GM12878 (cell line): ENCODE measurements around the gene NAT9. TPM values are rescaled to one million over a fixed set of nuclear protein-coding genes. Genes with fewer than 3 reads are reported as not detected.
A peak's percentile ranks its signal among the peaks of the same experiment; 100 is the strongest.

Source experiments
- BHLHE40 ChIP-seq, 2 experiments: fragments of 450-650 bp in 1 of 2; IDR thresholded peaks; 2 replicates each; pipeline ENCODE4 v1.6.1; 2011 to 2017; ENCODE audit warnings: low read depth in 2 of 2, borderline replicate concordance in 1 of 2, improper control_type of control experiment in 1 of 2, low read length in 1 of 2, mild to moderate bottlenecking in 1 of 2
- BRCA1 ChIP-seq: IDR thresholded peaks from 2 replicates; pipeline ENCODE4 v1.6.1; 2011; ENCODE audit warnings: low read depth, low read length, improper control_type of control experiment
- GATAD2B ChIP-seq: fragments of 450-650 bp; conservative IDR thresholded peaks from 2 replicates; pipeline ENCODE4 v1.6.1; 2017; ENCODE audit warnings: low read depth, mild to moderate bottlenecking, moderate library complexity
- NBN ChIP-seq: fragments of 450-650 bp; IDR thresholded peaks from 2 replicates; pipeline ENCODE4 v1.6.1; 2016
- RELA ChIP-seq: fragments of 450-650 bp; IDR thresholded peaks from 2 replicates; pipeline ENCODE4 v1.8.0; 2014; ENCODE audit warnings: borderline replicate concordance; ENCODE audit not compliant: partially characterized antibody
- SMARCA5 ChIP-seq: fragments of 450-650 bp; IDR thresholded peaks from 2 replicates; pipeline ENCODE4 v1.6.1; 2017; ENCODE audit warnings: mild to moderate bottlenecking
- STAT1 ChIP-seq: fragments of 450-650 bp; conservative IDR thresholded peaks from 2 replicates; pipeline ENCODE4 v1.6.1; 2014; ENCODE audit warnings: antibody characterized with exemption, mild to moderate bottlenecking
- TCF12 ChIP-seq: IDR thresholded peaks from 2 replicates; pipeline ENCODE4 v1.6.1; 2011; ENCODE audit warnings: low read depth, mild to moderate bottlenecking, low read length
- WRNIP1 ChIP-seq: IDR thresholded peaks from 2 replicates; pipeline ENCODE4 v1.6.1; 2011; ENCODE audit warnings: low read depth, low read length, improper control_type of control experiment, borderline replicate concordance
- polyA plus RNA-seq, 11 experiments: library from polyadenylated mRNA; depleted of rRNA in 4 of 11; unstranded in 6 of 11; stranded (reverse) in 5 of 11; fragments of >200 nt; fragmentation: Nextera tagmentation in 4 of 11; fragmentation: Illumina TruSeq in 1 of 11; extraction: Ambion mirVana in 4 of 11; extraction: Trizol in 1 of 11; gene quantifications; 1 replicate in 1 of 11; 2 replicates in 10 of 11; pipeline versions ENCODE4 v1.2.1 to v1.2.3, GENCODE V29; 2011 to 2016; ENCODE audit warnings: inconsistent platforms in 2 of 11, missing spikeins in 2 of 11, low read depth in 1 of 11
- total RNA-seq, 4 experiments: library from RNA; depleted of rRNA in 3 of 4; stranded (reverse); fragments of >200 nt in 3 of 4; fragmentation: Illumina TruSeq in 1 of 4; extraction: Trizol in 1 of 4; gene quantifications; 2 replicates each; pipeline versions ENCODE4 v1.2.1 to v1.2.3, GENCODE V29; 2013 to 2021
- TF ChIP-seq, protein P1 (sequence below): fragments of 450-650 bp; IDR thresholded peaks from 2 replicates; pipeline ENCODE4 v1.6.1; 2017; ENCODE audit warnings: mild to moderate bottlenecking, moderate library complexity
- TF ChIP-seq, protein P2 (sequence below), 3 experiments: IDR thresholded peaks in 2 of 3; conservative IDR thresholded peaks in 1 of 3; 2 replicates each; pipeline ENCODE4 v1.5.1; 2011; ENCODE audit warnings: low read depth in 3 of 3, low read length in 3 of 3, mild to moderate bottlenecking in 3 of 3, control low read depth in 2 of 3, moderate library complexity in 2 of 3, inconsistent platforms in 1 of 3, mixed read lengths in 1 of 3; ENCODE audit not compliant: control insufficient read depth in 2 of 3, insufficient read depth in 1 of 3; ENCODE audit errors: extremely low read depth in 1 of 3
- TF ChIP-seq, protein P3 (sequence below): fragments of 450-650 bp; IDR thresholded peaks from 2 replicates; pipeline ENCODE4 v1.6.1; 2016; ENCODE audit warnings: mild to moderate bottlenecking
- TF ChIP-seq, protein P4 (sequence below): IDR thresholded peaks from 2 replicates; pipeline ENCODE4 v1.6.1; 2011; ENCODE audit warnings: low read depth, low read length, improper control_type of control experiment, borderline replicate concordance
- TF ChIP-seq, protein P5 (sequence below): fragments of 150-350 bp; IDR thresholded peaks from 2 replicates; pipeline ENCODE4 v1.6.1; 2016; ENCODE audit warnings: low read depth, low read length

The NAT9 gene
- total and polyA plus RNA-seq, 10 of the 15 experiments (the other 5 are each of a cell fraction or from before 2014, with no cell fraction given): 3.5 to 45.3 (median 27.3) TPM

DNA sequence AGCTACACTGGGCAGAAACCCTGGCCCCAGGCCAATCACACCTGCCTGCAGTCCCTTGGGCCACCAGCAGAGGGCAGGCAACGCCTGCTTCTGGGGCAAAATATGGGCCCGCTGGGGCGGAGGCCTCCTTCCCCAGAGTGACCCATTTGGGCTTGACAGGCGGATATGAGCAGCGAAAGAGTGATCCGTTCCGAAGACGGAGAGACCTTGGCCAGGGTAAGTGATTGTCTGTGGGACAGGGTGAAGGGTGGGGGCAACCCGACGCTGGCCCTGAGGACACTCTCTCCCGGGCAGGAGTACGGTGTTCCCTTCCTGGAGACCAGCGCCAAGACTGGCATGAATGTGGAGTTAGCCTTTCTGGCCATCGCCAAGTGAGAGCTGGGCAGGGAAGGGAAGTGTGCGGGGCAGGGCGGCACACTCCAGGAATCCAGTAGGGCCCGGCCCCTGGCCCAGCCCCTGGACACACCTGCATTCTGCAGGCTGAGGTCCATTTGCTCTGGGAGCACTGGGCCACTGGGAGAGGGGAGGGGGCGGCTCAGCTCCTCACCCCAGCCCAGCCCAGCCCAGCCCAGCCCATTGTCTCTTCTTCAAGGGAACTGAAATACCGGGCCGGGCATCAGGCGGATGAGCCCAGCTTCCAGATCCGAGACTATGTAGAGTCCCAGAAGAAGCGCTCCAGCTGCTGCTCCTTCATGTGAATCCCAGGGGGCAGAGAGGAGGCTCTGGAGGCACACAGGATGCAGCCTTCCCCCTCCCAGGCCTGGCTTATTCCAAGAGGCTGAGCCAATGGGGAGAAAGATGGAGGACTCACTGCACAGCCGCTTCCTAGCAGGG, 31.2 kb downstream of the NAT9 start (continued):
- TF ChIP-seq, protein P1, sequence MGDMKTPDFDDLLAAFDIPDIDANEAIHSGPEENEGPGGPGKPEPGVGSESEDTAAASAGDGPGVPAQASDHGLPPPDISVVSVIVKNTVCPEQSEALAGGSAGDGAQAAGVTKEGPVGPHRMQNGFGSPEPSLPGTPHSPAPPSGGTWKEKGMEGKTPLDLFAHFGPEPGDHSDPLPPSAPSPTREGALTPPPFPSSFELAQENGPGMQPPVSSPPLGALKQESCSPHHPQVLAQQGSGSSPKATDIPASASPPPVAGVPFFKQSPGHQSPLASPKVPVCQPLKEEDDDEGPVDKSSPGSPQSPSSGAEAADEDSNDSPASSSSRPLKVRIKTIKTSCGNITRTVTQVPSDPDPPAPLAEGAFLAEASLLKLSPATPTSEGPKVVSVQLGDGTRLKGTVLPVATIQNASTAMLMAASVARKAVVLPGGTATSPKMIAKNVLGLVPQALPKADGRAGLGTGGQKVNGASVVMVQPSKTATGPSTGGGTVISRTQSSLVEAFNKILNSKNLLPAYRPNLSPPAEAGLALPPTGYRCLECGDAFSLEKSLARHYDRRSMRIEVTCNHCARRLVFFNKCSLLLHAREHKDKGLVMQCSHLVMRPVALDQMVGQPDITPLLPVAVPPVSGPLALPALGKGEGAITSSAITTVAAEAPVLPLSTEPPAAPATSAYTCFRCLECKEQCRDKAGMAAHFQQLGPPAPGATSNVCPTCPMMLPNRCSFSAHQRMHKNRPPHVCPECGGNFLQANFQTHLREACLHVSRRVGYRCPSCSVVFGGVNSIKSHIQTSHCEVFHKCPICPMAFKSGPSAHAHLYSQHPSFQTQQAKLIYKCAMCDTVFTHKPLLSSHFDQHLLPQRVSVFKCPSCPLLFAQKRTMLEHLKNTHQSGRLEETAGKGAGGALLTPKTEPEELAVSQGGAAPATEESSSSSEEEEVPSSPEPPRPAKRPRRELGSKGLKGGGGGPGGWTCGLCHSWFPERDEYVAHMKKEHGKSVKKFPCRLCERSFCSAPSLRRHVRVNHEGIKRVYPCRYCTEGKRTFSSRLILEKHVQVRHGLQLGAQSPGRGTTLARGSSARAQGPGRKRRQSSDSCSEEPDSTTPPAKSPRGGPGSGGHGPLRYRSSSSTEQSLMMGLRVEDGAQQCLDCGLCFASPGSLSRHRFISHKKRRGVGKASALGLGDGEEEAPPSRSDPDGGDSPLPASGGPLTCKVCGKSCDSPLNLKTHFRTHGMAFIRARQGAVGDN: no peak
- TF ChIP-seq WRNIP1 (no peak), TCF12 (0 out of 2 replicates have a peak, but pooled peaks have one; percentile 15), SMARCA5 (no peak), NBN (peak; percentile 39; the same call in 1 of the 2 replicates), BHLHE40 (IDR thresholded peaks at IDR 0.05; ENCODE audit: borderline replicate concordance in 1 of 2, low read depth in 2 of 2, low read length in 1 of 2) (peak; percentile 17 to 43; a peak in 1 of 4 replicates), RELA (no peak), BRCA1 (no peak), GATAD2B (0 out of 2 replicates have a peak, but pooled peaks have one; percentile 48), STAT1 (peak; percentile 62; the same call in 1 of the 2 replicates)
- TF ChIP-seq, protein P2, sequence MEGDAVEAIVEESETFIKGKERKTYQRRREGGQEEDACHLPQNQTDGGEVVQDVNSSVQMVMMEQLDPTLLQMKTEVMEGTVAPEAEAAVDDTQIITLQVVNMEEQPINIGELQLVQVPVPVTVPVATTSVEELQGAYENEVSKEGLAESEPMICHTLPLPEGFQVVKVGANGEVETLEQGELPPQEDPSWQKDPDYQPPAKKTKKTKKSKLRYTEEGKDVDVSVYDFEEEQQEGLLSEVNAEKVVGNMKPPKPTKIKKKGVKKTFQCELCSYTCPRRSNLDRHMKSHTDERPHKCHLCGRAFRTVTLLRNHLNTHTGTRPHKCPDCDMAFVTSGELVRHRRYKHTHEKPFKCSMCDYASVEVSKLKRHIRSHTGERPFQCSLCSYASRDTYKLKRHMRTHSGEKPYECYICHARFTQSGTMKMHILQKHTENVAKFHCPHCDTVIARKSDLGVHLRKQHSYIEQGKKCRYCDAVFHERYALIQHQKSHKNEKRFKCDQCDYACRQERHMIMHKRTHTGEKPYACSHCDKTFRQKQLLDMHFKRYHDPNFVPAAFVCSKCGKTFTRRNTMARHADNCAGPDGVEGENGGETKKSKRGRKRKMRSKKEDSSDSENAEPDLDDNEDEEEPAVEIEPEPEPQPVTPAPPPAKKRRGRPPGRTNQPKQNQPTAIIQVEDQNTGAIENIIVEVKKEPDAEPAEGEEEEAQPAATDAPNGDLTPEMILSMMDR (IDR thresholded peaks at IDR 0.05 in 2 of 3, conservative IDR thresholded peaks at IDR 0.05 in 1 of 3; ENCODE audit: control insufficient read depth in 2 of 3, extremely low read depth in 1 of 3, insufficient read depth in 1 of 3, low read depth in 3 of 3, low read length in 3 of 3): peak; percentile 99 to 100 (median 99); a peak in 5 of 6 replicates
- TF ChIP-seq, protein P3, sequence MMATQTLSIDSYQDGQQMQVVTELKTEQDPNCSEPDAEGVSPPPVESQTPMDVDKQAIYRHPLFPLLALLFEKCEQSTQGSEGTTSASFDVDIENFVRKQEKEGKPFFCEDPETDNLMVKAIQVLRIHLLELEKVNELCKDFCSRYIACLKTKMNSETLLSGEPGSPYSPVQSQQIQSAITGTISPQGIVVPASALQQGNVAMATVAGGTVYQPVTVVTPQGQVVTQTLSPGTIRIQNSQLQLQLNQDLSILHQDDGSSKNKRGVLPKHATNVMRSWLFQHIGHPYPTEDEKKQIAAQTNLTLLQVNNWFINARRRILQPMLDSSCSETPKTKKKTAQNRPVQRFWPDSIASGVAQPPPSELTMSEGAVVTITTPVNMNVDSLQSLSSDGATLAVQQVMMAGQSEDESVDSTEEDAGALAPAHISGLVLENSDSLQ: peak; percentile 46
- TF ChIP-seq, protein P4, sequence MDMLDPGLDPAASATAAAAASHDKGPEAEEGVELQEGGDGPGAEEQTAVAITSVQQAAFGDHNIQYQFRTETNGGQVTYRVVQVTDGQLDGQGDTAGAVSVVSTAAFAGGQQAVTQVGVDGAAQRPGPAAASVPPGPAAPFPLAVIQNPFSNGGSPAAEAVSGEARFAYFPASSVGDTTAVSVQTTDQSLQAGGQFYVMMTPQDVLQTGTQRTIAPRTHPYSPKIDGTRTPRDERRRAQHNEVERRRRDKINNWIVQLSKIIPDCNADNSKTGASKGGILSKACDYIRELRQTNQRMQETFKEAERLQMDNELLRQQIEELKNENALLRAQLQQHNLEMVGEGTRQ: no peak
- TF ChIP-seq, protein P5, sequence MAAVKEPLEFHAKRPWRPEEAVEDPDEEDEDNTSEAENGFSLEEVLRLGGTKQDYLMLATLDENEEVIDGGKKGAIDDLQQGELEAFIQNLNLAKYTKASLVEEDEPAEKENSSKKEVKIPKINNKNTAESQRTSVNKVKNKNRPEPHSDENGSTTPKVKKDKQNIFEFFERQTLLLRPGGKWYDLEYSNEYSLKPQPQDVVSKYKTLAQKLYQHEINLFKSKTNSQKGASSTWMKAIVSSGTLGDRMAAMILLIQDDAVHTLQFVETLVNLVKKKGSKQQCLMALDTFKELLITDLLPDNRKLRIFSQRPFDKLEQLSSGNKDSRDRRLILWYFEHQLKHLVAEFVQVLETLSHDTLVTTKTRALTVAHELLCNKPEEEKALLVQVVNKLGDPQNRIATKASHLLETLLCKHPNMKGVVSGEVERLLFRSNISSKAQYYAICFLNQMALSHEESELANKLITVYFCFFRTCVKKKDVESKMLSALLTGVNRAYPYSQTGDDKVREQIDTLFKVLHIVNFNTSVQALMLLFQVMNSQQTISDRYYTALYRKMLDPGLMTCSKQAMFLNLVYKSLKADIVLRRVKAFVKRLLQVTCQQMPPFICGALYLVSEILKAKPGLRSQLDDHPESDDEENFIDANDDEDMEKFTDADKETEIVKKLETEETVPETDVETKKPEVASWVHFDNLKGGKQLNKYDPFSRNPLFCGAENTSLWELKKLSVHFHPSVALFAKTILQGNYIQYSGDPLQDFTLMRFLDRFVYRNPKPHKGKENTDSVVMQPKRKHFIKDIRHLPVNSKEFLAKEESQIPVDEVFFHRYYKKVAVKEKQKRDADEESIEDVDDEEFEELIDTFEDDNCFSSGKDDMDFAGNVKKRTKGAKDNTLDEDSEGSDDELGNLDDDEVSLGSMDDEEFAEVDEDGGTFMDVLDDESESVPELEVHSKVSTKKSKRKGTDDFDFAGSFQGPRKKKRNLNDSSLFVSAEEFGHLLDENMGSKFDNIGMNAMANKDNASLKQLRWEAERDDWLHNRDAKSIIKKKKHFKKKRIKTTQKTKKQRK: no peak
